HG03039 (cell line): ENCODE measurements around the gene MED28.
A peak's percentile ranks its signal among the peaks of the same experiment; 100 is the strongest.
"Not testable (repeated sequence)": the region's sequence is repeated elsewhere in the genome, so short reads cannot be mapped to it uniquely, and the experiment has no call there.

Experiments
- ATAC-seq: cut with Tn5 transposase; IDR thresholded peaks from one replicate; pipeline ENCODE4 v1.9.1; 2021; ENCODE audit warnings: mild to moderate bottlenecking, moderate library complexity; ENCODE audit not compliant: unreplicated experiment

Gene MED28, protein sequence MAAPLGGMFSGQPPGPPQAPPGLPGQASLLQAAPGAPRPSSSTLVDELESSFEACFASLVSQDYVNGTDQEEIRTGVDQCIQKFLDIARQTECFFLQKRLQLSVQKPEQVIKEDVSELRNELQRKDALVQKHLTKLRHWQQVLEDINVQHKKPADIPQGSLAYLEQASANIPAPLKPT

DNA sequence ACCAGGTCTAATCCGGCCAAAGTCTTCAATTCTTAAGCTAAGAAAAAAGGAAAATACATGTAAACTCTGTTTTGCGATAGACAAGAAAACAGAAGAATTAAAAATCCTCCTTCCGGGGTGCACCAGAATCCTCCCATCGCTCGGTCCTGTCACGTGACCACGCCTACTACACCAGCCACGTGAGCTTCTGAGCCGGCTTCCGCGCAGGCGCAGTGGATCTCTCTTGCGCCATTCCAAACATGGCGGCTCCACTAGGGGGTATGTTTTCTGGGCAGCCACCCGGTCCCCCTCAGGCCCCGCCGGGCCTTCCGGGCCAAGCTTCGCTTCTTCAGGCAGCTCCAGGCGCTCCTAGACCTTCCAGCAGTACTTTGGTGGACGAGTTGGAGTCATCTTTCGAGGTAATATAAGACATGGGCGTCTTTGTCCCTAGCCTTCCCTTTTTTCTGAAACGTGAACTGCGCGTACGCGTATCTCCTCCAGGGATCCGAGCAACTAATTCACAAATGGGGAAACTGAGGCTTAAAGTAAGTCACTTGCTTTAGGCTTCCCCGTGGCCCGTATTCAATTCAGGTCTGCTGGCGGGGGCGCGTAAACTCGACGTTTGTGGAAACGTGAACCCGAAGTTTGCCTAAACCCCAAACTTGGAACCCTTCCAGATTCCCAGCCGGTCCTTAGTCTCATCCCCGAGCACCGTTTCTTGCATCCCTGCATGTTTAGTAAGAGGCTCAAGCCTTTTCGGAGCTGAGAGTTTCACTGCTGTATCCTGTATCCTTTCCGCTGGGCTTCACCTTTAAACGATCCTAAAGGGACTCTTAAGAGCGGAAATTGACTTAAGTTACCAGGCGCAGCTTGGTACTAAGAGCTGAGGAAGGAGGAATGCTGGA lies at the start of gene MED28:
MED28 (plus strand) TSS at position 226 of the 884 bp plus-strand sequence; CDS start at position 240, 14 bp downstream.
- peak; percentile 88 for ATAC-seq

DNA sequence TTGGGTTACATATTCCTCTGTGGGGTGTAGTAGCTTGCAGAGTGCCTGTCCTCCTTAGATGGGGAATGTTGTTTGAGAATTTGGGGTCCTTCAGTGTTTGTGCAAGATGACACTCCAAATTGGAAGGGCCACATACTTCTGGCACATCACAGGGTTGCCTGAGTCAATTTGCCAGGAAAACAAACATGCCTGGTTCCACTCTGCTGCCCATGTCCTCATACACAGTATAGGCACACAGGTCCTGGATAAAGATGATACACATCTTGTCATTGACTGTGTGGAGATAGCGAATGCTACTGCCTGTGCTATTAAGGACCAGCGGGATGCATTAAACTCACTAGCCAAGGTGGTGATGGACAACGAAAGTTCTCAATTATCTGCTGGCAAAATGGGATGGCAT lies 48.6 kb upstream of the MED28 start:
- ATAC-seq: no peak

DNA sequence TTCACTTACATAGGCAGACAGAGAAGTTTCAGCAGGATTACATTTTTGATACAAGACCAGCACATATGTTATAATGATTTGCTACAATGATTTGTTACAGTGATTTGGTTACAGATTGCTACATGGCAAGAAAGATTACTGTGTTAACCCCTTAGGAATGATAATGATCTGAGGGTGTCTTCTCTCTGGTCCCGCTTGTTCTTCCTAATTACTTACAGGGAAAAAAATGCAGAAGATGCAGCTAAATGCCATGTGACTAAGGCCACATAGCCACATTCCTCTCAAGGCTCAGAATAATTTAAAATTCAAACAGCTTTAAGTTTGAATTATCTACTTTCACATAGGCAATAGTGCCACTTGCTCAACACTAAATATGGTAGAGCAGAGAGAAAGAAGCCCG lies 47.2 kb upstream of the MED28 start:
- ATAC-seq: no peak

DNA sequence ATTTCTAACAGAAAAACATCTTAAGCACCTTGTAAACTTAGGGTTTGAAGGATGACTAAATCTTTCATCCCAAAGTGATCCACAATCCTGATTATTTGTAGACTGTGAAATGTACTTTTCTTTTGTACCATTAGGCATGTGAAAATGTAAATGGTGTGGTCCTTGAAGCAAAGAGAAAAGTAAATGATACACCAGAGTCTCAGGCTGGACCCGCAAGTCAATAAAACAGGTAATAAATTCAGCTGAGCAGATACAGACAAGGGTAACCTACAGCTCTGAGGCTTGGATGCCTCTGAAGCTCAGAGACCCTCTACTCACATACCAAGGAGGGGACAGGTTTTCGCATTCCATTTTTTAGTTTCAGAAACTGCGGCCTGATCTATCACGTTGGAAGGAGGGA lies 40.2 kb upstream of the MED28 start:
- ATAC-seq: no peak

DNA sequence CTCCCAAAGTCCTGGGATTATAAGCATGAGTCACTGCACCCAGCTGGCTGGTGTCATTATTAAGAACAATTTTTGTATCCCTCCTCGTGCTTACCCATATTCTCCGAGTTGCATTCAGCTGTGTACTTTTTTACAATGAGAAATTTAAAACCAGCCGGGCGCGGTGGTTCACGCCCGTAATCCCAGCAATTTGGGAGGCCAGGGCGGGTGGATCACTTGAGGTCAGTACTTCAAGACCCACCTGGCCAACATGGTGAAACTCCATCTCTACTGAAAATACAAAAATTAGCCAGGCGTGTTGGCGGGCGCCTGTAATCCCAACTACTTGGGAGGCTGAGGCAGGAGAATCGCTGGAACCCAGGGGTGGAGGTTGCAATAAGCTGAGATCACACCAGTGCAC lies 39.3 kb upstream of the MED28 start:
- not testable (repeated sequence) for ATAC-seq

DNA sequence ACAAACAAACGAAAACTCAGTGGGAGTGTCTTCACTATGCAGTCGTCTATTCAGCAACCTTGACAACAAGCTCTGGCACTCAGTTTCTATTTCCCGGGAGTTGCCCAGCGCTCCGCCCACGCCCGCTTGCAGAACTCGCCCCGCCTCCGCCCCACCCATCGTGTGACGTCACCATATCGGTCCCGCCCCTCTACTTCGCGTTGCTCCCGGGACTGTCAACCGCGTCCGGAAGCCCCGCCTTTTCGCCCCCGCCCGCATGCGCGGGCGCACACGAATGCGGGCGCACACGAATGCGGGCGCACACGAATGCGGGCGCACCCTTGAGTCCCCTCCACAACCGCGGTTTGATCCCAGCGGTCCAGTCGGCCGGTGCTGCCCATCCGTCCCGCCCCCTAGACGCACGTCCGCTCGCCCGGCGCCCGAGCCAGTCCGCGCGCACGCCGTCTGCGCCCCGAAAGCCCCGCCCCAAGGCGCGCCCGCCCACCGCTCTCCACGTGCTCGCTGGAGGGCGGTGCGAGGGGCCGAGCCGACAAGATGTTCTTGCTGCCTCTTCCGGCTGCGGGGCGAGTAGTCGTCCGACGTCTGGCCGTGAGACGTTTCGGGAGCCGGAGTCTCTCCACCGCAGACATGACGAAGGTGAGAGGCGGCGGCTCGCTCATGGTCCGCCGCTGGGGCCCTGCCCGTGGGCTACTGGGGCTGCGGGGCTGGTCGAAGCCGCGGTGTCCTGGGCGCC lies 37.3 kb upstream of the MED28 start, which contains the start of gene LAP3:
LAP3 (plus strand) TSS at position 267 of the 733 bp plus-strand sequence; CDS start at position 535, 268 bp downstream.
- ATAC-seq: peak; percentile 84

DNA sequence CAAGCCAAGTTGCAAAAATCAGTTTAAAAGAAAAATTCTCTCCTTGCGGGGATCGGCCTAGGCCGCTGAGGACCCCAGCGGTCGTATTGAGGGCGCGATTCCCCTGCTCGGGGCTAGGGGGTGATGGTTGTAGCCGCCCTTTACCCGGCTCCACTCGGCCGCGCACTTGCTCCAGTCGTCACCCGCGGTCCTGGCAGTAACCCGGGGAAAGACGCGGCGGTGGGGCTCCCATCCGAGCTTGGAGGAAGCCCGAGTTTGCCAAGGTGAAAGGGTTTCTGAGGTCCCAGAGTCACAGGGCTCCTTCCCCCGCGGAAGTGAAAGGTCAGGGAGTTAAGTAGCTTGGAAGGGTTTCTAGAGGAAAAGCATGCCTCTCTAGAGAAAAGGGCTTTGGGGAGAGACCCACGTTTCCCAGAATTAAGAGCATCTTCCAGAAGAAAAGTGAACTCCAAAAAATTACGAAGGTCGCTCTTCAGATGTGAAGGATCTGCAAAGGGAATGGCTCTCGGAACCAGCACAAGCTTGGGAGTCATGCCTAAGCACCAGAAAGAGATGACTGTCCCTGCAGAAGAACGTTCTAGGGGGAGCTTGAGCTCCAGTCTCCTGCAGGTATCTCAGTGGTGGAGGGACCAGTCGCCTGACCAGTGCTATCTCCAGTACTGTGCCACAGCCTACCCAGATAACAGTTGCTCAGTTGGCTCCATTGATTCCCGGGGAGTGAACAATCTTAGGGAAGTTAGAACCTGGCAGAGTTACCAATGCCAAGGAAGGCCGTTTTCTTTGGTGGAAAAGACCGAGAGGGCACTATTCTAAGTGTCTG lies 36.6 kb upstream of the MED28 start:
- ATAC-seq: peak; percentile 4

DNA sequence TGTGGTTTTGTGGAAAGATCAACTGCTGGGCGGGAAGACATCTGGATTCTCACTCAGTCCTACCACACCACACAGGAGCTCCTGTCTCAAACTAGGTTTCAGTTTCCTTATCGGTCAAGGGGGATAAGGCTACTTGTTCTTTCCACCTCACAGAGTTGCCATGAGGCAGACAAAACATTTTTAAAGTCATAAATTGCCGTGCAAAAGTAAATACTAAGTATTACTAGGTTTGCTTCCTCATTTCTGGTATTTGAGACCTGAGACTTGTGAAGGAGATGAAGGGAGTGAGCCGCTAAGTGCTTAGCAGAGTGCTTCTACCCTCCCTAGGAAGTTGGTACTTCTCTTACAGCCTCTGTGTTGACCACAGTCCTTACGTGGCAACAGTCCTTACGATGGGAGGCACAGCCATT lies 36.0 kb upstream of the MED28 start:
- ATAC-seq: peak; percentile 24

DNA sequence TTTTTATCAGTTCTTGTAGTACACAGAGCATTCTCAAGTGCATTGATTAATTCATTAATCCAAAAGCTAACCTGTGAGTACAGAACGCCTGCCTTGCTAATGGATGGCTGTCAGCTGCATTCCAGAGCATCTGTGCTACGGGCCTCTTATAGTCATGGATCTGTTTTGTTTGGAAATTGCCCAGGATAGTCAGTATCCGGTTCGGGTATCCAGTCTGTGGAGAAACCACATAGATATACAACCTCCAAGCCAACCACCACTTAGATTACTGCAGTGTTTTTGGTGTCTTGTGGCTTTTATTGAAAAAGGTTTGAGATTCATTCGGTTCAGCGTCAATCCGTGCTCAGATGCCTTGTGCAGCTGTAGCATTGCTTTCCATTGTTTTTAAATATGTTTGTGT lies 33.5 kb upstream of the MED28 start:
- ATAC-seq: no peak

DNA sequence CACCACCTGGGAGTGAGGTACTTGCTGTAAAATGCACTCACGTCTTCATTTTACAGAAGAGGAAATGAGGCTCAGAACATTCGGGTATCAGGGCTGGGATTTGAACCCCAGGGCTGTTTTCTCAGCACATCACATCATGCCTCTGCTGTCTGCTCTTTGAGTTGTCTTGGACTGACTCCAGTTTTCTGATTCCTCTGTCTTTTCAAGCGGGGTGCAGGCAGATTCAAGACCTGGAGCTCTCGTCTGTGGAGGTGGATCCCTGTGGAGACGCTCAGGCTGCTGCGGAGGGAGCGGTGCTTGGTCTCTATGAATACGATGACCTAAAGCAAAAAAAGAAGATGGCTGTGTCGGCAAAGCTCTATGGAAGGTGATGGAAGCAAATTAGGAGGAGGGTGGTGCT lies 31.2 kb upstream of the MED28 start:
- ATAC-seq: no peak

DNA sequence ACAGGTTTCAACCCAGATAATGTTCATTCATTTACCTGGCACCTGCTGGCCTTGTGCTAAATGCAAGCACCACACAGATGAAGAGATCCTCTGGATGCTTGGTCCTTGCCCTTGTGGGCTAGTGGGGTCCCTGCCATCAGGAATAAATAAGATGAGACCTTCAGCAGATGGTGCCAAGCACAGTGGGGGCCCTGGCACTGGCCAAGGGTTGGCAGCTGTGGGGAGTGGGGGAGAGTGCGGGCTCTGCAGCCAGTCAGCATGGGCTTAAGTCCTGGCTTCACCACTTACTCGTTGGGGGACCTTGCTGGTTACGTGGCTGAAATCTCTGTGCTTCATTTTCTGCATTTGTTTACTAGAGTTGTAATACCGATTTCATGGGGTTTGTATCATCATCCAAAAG lies 30.5 kb upstream of the MED28 start:
- ATAC-seq: no peak

DNA sequence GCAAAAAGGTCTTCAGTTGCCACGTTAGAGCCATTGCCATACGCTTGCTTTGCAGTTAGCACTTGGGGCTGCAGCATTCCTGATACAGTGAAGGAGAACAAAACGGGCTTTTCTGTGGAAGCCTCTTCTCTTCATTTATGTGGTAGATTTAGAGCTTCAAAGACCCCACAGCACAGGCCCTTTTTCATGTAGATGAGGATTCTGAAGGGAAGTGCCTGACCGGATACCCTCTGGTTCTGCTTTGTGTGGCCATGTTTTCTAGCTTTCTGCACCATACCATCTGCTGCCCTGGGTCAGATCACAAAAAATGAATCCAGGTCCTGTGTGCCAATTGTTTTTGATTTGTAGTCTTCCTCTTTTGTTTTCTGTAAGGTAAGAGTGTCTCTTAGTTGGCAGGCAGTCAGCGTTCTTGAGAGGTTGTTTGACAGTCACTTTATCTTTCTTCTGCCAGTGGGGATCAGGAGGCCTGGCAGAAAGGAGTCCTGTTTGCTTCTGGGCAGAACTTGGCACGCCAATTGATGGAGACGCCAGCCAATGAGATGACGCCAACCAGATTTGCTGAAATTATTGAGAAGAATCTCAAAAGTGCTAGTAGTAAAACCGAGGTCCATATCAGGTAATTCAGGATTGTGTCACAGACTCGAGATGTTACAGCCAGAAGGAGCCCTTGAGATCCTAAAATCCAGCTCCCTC lies 29.8 kb upstream of the MED28 start:
- ATAC-seq: no peak

DNA sequence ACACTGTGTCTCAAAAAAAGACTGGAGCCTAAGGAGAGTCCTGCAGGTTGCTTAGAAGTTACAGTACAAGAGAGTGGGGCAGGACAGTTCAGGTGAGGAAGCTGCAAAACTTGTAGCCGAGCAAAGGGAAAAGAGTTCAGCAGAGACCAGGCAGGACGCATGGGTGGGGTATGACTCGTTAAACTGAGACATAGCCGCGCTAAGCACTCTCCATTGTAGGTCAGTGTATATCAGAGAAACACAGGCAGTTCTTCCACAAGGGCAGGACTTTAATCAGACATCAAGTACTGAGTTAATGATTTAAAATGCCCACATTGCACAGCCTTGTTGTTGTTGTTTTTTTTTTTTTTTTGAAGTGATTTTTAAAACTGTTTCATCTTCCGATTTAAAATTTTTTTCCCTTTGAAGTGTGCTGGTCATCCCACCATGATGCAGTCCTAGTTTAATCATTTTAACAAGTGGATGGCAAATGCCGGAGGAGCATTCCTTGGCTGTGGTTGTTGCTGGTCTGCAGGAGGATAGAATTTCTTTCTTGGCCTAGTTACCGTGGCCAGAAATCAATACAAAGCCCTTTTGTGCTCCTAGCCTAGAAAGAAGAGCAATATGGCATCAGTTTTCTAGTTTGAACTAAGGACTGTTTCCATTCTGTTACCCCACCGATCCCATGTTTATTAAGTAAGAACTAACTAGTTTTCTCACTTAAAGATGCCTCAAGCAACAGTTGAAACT lies 27.2 kb upstream of the MED28 start:
- no peak for ATAC-seq

DNA sequence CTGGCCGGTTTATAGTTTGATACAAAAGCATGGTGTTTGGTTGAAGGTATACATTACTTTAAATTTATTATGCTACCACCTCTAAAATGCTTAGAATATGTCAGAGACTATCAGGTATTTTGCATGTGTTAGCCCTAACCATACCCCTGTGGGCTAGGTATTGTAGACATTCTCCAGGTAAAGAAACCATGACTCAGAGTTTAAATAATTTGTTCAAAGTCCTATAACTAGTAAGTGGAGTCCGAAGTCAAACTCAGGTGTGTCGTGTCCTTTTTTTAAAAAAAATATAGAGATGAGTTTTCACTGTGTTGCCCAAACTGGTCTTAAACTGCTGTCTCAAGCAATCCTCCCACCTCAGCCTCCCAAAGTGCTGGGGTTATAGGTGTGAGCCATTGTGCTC lies 25.1 kb upstream of the MED28 start:
- no peak for ATAC-seq

DNA sequence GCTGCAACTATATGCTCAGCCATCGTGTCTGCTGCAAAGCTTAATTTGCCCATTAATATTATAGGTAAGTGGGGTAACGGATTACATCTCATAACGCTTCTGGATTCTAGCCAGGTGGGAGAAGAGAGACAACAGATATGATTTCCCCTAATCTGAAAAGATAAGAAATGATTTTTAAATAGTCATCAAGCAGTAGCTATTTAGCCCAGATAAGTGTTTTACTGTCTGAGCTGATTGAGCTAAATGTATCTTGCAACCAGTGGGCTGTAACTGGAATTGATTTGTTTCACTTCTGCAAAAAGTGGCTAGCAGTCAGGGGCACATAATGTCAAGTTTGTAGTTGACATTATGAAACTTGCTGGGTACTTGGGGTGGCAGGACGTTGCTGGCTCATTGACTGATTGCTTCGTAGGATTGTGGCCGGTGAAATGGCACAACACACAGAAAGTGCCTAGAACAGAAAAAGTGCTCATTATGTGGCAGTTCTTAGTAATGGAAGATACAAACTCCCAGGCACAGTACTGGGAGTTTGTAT lies 18.9 kb upstream of the MED28 start:
- peak; percentile 68 for ATAC-seq

DNA sequence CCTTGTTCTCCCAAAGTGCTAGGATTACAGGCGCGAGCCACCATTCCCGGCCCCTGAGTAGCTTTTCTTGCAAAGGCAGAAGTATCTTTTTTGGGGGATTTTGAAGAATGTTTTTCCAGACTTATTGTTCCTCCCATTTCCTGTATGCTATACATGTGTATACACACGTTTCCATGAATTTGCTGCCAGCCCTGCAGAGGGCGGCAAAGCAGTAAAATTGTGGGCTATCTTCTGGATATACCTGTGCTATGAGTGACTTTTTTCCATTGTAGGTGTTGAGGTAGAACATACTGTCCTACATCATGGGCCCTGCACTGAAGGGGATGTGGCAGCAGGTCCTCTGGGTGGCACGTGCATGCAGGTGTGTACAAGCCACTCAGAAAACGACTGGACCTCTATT lies 16.9 kb upstream of the MED28 start:
- ATAC-seq: no peak

DNA sequence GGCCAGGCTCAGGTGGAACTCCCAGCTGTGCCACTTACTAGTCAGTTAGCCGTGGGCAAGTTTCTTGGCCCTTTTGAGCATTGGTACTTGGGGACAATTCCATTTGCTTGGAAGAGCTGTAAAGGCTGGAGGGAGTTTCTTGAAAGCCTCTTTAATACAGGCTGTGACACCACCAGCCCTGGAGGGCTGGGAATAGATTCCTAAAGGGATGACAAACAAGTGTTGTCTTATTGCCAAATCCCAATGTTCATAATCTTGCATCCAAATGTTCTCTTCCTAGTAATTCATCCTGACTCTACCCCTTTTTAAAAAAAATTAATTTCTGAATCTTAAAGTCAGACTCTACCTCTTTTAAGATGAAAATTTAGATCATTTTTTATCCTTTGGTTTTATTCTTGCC lies 14.6 kb upstream of the MED28 start:
- ATAC-seq: no peak

DNA sequence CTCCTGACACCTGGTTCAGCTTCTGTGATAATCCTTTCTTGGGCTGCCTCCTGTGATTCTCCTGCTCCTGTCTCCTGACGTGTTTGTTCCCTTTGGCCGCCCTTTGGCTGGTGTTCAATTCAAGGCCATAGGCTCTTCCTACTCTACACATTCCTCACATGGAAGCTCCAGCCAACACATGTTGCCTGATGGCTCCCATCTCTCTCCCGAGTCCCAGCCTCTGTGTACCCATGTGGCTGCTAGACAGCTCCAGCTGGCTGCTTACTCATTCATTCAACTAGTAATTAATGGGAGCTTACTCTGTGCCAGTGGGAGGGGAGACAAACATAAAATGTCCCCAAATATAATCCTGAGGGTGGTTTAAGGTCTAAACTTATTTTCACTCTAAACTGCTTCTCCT lies 9.2 kb upstream of the MED28 start:
- no peak for ATAC-seq

DNA sequence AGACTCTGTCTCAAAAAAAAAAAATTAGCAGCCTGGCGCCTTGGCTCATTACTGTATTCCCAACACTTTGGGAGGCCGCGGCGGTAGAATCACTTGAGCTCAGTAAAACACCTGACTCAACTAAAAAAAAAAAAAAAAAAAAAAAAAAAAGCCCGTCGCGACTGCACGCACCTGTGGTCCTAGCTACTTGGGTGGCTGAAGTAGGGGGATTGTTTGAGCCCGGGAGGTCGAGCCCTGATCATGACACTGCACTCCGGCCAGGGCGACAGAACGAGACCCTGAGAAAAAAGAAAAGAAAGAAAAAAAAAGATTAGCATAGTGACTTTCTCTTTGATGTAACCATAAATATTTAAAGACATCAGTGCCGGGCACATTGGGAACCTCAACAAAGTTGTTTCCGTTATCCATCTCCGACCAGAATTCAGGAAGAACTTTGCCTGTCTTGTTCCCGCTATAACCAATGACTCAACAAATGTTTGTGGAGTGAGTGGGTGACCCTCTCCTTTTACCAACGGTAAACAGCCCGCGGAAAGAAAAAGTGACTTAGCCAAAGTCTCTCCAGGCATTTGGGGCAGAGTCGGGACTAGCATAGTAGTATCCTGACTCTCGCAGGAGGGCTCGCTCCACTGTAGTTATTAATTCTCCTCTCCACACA lies 553 bp upstream of the MED28 start:
- peak; percentile 41 for ATAC-seq
